Suppressor macrophage (primary cell): ENCODE measurements around the gene ARMS2.

Experiments
- DNase-seq, 4 experiments: peaks; one replicate each; pipeline ENCODE4 v3.0.0-alpha.2; 2020 to 2022

The ARMS2 gene

DNA sequence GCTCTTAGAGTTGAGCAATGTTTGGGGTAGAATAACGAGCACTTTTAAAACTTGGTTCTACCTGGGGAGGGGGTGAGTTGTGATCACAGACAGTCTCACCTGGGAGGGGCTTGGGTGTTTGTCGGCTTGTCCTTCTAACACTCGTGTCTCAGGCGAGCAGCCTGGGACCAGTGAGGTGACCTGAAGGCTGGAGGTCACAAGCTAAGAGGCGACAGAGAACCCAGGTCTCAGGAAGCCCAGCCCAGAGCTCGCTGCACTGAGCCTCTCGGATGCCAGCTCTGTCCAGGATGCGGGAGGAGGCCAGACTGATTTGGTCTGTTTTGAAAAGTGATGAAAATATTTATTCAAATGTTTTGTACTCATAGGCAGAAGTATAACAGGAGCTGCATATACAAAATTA is 18.7 kb downstream of the ARMS2 start:
- DNase-seq: no peak

DNA sequence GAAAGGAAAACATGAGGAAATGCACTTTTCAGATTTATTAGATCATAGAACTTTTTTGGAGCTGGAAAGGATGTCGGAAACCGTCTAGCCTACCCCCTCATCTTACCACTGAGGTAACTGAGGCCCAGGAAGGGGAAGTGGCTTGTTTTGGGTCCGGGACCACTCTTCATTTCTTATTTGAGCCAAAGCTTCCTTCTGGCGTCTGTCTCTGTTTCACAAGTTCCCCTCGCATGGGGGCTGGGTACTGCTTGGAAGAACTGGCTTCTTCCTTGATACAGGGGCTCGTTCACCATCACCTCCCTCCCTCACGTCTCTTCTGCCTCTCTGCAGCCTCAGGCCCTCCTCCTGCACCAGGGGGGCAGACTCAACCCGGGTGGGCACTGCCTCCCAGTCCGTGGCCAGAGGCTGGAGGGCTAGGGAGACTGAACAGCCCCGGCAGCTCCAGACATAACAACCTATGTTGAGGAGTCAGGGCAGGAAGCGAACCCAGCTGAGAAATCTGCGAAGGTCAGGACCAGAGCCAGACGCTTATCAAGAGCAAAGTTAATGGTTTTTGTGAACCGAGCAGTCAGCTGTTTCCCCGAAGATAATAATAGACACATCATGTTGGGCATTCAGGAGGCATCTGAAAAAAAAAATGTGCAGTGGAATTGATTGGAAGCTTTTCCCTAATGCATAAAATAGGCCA is 19.8 kb downstream of the ARMS2 start:
- DNase-seq: peak in 3 of 4 experiments; percentile 49 to 62 (median 49)

DNA sequence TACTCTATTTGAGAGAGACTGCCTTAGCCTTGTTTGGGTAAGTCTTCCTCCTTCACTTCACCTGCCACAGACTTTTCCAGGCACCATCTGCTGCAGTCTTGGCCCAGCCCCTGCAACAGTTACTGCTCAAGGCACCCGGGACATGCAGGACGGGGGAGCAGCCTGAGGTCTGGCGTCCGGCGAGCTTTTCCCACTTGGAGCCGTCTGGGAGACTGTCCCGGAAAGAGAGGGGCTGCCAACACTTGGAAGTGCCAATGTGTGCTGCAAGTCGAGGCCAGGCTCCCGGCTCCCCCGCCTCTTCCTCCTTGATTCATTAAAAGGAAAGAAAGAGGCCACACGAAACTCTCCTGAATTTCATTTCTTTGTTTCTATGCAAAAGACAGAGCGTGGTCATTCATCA is 20.6 kb downstream of the ARMS2 start:
- no peak for DNase-seq

DNA sequence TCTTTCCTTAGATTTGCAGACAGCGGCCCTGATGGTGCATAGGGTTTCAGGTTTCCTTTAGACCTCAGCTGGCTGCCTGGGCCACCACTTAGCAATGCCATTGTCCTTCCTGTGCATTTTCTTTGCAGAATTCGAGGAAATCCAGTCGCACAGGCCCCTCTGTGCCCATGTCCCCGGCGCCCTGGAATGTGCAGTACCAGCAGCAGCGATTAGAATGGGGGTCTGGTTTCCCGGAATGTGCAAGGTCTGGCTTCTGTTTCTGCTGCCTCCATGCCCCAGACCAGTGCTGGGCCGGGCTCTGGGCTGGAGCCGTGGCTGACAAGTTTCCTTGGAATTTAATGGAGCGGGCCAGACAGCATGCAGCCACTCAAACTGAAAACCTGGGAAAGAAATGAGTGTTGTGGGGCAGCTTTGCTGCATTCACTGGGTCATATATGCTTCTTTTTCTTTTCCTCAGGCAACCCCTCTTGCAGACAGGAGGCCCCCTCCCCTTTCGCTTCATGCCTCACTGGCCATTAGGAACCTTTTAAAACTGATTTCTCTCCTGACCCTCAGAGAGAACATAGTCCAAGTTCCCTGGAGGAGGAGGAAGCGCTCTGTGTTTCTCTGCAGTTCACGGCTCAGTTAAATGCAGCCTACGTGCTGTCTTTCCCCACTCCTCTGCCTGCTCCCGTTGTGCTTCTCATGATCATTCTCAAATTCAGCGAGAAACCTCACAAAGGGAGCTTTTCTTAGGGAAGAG is 21.3 kb downstream of the ARMS2 start:
- no peak for DNase-seq

DNA sequence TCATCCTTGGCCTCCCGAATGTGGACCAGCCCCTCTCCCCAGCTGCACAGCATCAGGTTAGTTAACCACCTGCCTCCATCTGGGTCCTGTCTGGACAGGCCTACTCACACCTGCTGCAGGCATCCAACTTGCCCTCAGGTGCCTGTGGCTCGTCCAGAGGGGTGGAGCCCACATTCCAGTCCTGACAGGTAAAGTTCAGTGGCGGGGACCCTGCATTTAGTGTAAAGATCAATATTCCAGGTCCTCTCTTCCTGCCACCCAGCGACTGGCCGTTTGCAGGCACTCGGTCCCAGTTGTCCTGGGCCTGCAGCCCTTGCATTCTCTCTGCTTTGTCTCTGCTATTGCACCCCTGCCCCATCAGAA is 21.9 kb downstream of the ARMS2 start:
- no peak for DNase-seq

DNA sequence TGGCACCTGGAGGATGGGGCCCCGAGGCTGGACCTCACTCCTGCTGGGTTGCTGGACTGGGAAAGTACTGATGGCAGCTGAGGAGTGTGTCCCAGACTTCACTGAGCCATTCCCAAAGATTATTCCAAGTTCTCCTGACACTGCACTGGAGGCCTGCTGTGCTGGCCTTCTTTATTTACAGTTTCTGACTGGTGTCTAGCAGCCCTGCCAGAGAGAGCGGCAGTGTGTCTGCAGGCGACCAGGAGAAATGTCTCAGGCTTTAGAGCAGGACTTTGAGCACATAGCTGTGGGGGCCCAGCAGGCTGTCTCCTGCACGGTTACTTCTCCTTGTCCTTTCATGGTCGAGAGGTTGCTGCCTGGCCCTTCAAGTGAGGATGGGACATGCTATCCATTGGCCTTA is 23.0 kb downstream of the ARMS2 start:
- no peak for DNase-seq

DNA sequence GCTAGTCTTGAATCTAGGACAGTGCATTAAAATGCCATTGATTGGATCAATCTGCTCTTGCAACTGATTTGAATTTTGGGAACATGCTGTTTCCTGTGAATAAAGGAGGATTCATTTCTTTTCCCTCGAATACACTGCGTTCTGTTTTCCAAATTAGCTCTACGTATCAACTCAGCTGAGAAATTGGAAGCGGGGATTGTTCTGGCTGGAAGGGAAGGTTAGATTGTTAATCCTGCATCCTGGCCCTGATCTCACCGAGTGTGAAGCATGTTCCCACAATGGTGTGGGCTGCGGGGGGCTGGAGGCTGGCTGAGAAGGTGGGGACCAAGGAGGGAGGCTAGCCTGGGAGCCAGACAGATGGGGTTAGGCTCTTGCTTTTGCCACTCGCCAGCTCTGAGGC is 24.5 kb downstream of the ARMS2 start:
- no peak for DNase-seq

DNA sequence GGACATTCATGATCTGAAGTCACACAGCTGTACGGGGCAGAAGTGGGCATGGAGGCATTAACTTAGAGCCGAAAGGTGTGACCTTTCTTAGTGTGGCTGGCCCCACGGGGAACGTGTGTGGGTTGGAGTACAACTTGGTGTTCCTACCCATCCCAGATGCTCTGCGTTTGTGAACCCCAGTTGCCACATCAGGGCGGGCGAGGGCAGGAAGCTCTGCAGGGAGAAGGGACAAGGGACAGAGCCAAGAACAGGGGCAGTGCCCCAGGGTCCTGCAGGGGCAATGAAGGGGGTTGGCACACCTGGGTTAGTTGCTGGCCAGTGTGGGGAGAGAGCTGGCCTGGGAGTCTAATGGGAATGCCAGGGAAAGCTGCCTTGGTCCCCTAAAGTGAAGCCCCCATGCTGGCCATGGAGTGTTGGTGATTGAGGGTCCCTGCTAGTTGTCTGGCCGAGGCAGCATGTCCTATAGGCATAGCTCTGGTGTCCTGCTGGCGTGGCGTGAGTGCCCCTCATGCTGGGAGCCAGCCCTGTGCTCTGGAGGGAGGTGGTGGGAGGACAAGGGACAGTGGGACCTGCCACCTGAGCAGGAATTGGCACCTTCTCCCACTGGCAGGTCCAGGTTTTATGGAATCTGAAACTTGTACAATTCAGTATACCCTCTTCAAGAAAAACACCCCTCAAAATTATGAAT is 25.8 kb downstream of the ARMS2 start:
- DNase-seq: no peak

DNA sequence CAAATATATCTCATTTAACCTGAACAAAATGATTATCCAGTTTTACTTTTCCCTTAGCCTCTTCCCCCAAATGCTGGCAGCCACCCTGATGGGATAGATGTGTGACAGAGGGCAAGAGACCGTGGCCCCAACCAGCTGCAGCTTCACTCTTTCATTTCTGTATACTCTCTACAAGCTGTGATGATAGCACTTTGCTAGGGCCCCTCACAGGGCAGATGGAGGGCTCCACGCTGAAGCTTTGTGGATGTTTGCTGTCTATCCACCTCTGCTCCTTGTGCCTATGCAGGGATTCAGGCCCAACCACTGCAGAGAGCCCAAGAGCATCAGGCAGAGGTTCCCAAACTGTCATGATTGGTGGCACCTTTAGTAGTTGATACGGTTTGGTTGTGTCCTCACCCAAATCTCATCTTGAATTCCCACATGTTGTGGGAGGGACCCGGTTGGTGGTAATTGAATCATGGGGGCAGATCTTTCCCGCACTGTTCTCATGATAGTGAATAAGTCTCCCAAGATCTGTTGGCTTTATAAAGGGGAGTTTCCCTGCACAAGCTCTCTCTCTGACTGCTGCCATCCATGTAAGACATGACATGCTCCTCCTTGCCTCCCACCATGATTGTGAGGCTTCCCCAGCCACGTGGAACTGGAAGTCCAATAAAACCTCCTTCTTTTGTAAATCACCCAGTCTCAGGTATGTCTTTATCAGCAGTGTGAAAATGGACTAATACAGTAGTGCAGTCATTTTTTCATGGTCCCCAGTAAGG is 27.0 kb downstream of the ARMS2 start:
- no peak for DNase-seq

DNA sequence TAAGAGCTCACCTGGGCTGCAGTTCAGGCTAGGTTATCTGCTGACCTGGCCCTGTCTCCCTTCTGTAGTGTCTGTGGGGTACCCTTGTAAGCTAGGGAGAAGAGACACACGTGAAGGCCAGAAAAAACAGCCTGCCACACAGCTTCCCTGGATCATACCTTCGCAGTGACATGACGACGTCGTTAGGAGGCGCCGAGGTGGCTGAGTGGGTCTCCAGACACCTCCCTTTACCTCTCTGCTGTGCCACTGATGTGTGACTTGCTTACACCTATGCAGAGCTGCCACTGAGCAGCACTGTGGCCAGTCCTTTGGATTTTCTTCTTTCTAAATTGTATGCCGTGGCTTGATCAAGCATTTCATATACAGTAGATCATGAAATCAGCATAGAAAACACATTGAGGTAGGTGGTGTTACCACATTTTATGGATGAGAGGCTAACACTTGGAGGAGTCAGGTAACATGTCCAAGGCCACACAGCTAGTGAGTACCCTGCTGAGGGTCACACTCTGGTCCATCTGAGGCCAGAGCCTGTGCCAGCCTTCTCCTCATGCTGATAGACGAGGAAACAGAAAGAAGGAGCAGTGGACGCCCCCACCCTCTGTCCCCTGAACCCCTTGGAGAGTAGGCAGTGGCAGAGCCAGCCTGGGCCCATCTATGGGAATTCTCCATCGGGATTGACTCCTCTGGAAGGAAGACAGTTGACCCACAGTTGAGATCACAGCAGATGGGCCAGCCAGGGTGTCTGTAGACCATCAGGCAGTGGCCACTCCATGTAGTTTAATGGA is 30.0 kb downstream of the ARMS2 start:
- no peak for DNase-seq

DNA sequence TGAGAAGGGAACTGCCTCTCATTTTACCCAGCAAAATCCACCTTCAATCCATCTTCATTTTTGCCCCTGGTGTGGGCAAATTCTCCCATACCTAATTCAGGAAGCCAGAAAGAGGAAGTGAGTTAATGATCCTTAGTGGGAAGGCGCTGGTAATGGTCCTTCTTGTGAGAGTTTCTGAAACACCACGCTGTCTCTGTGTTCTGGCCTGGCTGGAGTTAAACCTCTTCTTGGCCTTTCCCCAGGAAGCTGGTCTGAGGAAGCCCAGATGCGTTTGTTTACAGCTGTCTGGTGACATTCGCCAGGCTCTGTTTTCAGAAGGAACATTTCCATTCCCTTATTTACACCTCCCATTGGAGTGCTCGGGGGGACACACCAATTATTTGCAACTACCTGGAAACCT is 31.2 kb downstream of the ARMS2 start:
- peak; percentile 60 to 72 (median 66) for DNase-seq

DNA sequence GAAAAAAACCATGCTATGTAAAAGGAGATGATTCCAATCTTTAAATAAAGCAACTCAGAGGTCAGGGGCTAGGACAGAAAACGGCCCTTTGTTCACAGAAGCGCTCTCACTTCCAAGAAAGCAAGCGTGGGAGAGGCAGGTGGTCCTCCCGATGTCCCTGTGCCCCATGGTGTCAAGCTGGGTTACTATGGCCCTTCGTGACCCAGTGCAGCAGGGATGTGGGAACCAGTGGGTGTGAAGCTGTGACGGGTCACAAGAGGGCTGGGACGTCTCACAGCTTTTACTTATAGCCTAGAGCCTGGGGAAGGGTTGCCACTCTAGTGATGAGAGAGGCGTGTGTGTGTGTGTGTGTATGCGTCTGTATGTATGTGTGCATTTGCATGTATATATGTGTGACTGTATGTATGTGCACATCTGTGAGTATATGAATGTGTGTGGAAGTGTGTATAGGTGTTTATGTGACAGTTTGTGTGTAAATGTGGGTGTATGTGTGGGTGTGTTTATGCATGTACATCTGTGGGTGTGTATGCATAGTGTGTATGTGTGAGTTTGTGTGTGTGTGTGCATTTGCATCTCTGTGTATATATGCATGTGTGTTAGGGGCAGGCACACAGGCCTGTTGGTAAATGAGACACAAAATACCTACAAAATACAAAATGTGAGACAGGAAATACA is 32.1 kb downstream of the ARMS2 start:
- peak in 2 of 4 experiments; percentile 29 to 30 for DNase-seq

DNA sequence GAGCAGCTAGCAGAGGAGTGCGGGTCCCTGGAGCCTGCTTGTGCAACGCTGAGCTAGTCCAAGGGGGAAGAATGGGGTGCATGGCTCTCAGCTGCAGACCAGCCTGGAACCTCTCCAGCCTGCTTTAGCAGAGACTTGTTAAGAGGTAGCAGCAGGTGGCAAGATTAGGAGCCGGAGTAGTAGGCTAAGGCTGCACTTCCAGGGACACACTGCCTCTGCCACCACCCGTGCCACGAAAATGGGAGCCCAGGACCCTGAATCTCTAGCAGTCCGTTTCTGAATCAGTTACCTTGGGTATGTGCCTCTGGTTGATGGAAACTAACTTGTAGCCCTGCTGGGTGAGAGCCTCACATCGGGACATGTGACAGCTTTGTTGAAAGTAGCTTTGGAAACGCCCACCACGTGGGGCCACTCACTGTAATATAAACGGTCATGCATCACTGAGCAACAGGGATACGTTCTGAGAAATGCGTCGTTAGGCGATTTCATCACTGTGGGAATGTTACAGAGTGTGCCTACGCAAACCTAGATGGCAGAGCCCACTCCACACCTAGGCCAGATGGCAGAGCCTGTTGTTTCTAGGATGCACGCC is 32.8 kb downstream of the ARMS2 start:
- peak in 3 of 4 experiments; percentile 12 to 48 (median 35) for DNase-seq

DNA sequence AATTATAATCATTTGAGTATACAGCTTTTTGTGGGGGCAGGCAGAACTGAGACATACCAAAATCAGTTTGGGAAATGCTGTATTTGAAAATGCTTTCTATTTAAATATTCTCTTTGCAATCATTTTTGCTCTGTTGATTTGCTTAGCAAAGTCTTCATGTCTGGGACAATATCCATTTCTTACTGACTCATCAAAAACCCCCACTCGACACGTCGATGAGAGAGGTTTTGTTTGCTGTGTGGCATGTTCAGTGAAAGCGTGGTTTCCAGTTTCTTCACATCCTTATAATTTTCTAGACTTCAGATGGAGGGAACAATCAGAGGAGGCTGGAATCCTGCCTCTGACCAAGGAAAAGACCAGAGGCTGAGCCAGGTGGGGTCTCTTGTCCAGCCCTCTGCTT is 35.8 kb downstream of the ARMS2 start:
- no peak for DNase-seq

DNA sequence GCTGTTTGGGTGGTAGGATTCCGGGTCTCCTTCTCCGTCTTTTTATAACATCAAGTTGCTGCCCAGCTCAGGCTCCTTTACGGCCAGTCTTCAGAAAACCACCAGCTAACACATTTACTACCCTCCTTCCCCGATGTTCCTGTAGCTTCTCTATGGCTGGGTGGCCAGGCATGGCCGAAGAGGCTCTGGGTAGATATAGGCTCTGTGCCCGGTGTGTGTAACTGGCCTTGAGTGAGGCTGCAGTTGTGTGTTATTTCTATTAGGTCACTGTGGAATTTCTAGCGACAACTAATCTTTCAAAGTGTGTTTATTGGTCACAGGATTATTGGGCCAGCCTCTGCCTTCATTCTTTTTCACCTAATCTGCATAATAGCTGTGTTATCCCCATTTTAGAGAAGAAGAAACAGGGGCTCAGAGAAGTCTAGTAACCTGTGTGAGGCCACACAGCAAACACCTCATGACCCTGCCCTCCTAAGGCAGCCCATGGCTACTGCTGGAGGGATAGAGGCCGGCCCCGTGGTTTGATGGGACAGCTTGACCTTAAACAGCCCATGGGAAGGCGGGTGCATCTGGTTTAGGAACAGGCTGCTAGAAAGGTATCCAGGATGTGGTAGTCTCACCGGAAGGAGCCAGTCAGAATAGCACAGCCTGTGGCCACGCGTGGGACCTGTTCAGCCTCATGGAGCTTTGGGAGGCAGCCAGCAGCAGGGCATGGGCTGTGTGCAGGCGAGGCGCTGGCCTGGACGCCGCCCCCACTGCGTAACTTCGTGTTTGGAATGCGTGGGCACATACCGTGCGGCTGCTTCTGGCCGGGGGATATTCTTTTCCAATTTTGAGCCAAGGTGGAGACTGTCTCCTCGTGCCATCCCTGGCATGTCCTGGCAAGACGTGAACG is 36.6 kb downstream of the ARMS2 start:
- DNase-seq: no peak

DNA sequence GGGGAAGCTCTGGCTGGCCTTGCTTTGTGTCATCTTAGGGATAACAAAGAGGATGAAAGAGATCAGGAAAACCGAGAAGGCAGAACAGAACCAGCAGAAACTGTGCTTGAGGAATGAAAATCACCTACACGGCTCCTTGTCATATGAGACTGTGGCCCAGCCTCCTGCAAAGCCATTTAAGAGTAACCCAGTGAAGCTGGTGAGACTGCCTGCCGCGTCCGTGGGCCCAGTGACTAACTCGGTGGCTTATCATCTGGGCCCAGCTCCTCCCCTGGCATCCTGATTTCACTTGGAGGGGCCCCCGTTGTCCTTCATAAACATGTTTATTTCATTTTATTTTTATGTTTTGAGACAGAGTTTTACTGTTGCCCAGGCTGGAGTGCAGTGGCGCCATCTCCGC is 37.6 kb downstream of the ARMS2 start:
- no peak for DNase-seq

DNA sequence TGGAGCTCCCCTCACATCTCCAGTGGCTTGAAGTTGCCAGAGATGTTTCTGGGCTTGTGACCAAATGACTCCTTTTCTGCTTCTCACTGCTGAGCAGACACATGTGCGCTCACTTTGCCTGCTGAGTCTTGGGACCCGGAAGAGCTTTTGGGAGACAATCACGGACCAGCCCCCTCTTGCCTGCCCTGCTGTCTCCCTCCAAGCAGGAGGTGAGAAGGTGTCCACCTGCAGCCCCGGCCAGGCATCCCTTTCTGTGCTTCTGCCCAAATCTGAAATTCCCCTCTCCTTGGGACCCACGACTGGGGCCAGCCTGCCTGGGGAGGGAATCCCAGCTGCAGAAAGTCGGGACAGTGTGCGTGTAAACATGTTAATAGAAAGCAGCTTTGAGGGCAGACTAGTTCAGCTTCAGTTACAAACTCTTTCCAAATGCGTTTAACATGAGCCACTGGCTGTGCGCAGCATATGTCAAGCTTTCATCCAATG is 38.6 kb downstream of the ARMS2 start:
- no peak for DNase-seq

DNA sequence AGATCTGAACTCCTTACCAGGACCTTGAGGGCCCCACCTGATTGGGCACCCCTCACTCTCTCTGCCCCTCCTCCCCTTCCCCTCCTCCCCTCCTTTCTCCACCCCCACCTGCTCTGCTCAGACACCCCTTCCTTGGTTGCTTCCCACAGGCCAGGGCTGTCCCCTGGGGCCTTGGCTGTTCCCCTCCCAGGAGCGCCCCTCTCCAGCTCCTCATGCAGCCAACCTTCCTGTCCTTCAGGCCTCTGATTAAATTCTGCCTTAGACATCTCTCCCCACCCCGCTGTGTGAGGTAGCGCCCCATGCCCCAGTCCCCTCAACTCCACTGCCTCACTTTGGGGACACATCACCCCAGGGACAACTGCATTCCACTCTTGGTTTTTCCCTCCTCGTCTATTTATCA is 39.3 kb downstream of the ARMS2 start:
- DNase-seq: no peak

DNA sequence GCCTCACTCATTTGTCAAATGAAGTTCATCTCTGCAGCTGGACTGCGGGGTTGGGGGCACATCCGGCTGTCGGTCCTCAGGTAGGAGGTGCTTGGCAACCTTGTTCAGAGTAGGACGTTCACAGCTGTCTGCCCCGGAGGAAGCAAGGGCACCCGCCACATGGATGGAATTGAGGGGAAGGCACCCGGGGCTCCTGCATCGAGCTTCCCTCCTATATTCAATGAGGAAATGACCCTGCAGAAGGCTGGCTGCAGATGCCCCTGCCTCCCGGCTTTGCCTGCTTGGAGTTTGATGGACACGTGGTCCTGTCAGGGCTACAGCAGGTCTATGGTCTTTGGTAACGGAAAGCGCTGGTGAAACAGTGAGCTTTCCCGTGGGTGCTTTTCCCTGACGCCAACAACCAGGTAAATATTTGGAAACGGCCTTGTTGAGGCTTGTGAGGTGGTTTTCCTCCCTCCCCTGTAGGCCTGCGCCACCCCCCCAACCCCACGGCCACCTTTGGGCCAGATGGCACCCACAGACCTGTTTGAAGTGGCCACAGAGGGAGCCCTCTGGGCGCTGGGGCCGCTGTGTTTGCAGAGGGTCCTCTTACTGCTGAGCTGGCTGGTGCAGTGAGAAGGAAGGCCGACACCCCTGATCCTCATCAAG is 39.8 kb downstream of the ARMS2 start:
- DNase-seq: no peak
